Esophagus (tissue), 2 donors: Measurements from ENCODE around the gene ALKAL2. TPM values are rescaled to one million over a fixed set of nuclear protein-coding genes. Genes with fewer than 3 reads are reported as not detected.
"Not testable (repeated sequence)": the region's sequence is repeated elsewhere in the genome, so short reads cannot be mapped to it uniquely, and the experiment has no call there.

Experiments used
- H3K27ac ChIP-seq, 2 donors: one replicate each; pipeline ENCODE4 v1.5.1; 2013; ENCODE audit warnings: low read depth in 2 of 2, mild to moderate bottlenecking in 2 of 2, inconsistent platforms in 1 of 2, low read length in 1 of 2, moderate library complexity in 1 of 2
- H3K27me3 ChIP-seq, 2 donors: one replicate each; pipeline ENCODE4 v1.6.1; 2013; ENCODE audit warnings: low read length in 2 of 2, control low read depth in 1 of 2, mild to moderate bottlenecking in 1 of 2; ENCODE audit not compliant: insufficient read depth in 2 of 2, control insufficient read depth in 1 of 2
- H3K36me3 ChIP-seq, 2 donors: one replicate each; pipeline ENCODE4 v1.6.1; 2013; ENCODE audit warnings: low read length in 1 of 2; ENCODE audit not compliant: control insufficient read depth in 2 of 2, insufficient read depth in 2 of 2
- H3K4me1 ChIP-seq, 2 donors: one replicate each; pipeline ENCODE4 v1.6.1; 2013; ENCODE audit warnings: low read length in 1 of 2; ENCODE audit not compliant: control insufficient read depth in 2 of 2, insufficient read depth in 2 of 2
- H3K4me3 ChIP-seq, 2 donors: one replicate each; pipeline ENCODE4 v1.5.1; 2013; ENCODE audit warnings: low read length in 2 of 2, mild to moderate bottlenecking in 2 of 2, low read depth in 1 of 2, moderate library complexity in 1 of 2
- H3K9me3 ChIP-seq, 2 donors: one replicate each; pipeline ENCODE4 v1.6.1; 2013; ENCODE audit warnings: mild to moderate bottlenecking in 2 of 2, low read depth in 1 of 2, low read length in 1 of 2, moderate library complexity in 1 of 2; ENCODE audit not compliant: control insufficient read depth in 2 of 2, insufficient read depth in 1 of 2
- WGBS, 2 donors: extraction: QIAGEN DNeasy Blood & Tissue Kit; methylation state at CpG; one replicate each; pipeline ENCODE4 v1.1.7; 2013; 5-methylcytosine and 5-hydroxymethylcytosine counted together
- polyA plus RNA-seq, 2 donors: library from polyadenylated mRNA; stranded (reverse); fragments of 200-250 nt; gene quantifications; one replicate each; pipeline ENCODE4 v1.2.3, GENCODE V29; 2013
- donor health status: healthy with polysubstance abuse.
- donor health status: Bipolar disorder and iron deficiency.

The ALKAL2 gene
- polyA plus RNA-seq, 2 donors = 0.45 to 1.0 TPM

- H3K27ac ChIP-seq = no peak overlapping the region
- no peaks in the 10 kb centered on the region for H3K4me1 ChIP-seq
- peaks cover 2 to 8% of the 10 kb centered on the region in 2 donors for H3K9me3 ChIP-seq
- H3K36me3 ChIP-seq = no peaks in the 10 kb centered on the region
- no peaks in the 10 kb centered on the region for H3K27me3 ChIP-seq
- H3K4me3 ChIP-seq = no peak overlapping the region
- WGBS, 2 donors = 67 to 69% methylated on average over 27 of the region's 27 CpGs
Observed at GRCh38 chr2:317501-318424, 29.9 kb upstream of the ALKAL2 start.

GRCh38 chr2:316381-316780 lies 28.5 kb upstream of the ALKAL2 start:
- H3K36me3 ChIP-seq = no peaks in the 10 kb centered on the region
- H3K27me3 ChIP-seq = no peaks in the 10 kb centered on the region
- 92 to 94% methylated on average over 12 of the region's 12 CpGs for WGBS, 2 donors
- no peaks in the 10 kb centered on the region for H3K4me1 ChIP-seq
- no peak overlapping the region for H3K4me3 ChIP-seq
- no peak overlapping the region for H3K27ac ChIP-seq
- H3K9me3 ChIP-seq = peaks cover 2 to 8% of the 10 kb centered on the region in 2 donors

- H3K4me3 ChIP-seq, H3K9me3 ChIP-seq, H3K27me3 ChIP-seq, H3K4me1 ChIP-seq, H3K36me3 ChIP-seq, H3K27ac ChIP-seq: not testable (repeated sequence)
- 56 to 64% methylated on average over 6 of the region's 6 CpGs for WGBS, 2 donors
Observed at GRCh38 chr2:315925-316324, 28.0 kb upstream of the ALKAL2 start.

- Histone ChIP-seq H3K4me1 (no peaks in the 10 kb centered on the region), H3K36me3 (no peaks in the 10 kb centered on the region)
- 93 to 94% methylated on average over 56 of the region's 56 CpGs for WGBS, 2 donors
Observed at GRCh38 chr2:314561-315336, 26.9 kb upstream of the ALKAL2 start.

GRCh38 chr2:313991-314390 lies 26.1 kb upstream of the ALKAL2 start:
- Histone ChIP-seq H3K27ac (no peak overlapping the region), H3K4me1 (no peaks in the 10 kb centered on the region), H3K4me3 (no peak overlapping the region), H3K27me3 (no peaks in the 10 kb centered on the region), H3K9me3 (peaks cover 2 to 5% of the 10 kb centered on the region in 2 donors), H3K36me3 (no peaks in the 10 kb centered on the region)
- WGBS, 2 donors = 76 to 77% methylated on average over 14 of the region's 14 CpGs

More at GRCh38 chr2:314561-315336, 26.9 kb upstream of the ALKAL2 start:
- Histone ChIP-seq H3K4me3 (no peak overlapping the region), H3K27ac (no peak overlapping the region), H3K27me3 (no peaks in the 10 kb centered on the region), H3K9me3 (peaks cover 2 to 8% of the 10 kb centered on the region in 2 donors)

GRCh38 chr2:310994-311393 lies 23.1 kb upstream of the ALKAL2 start:
- Histone ChIP-seq H3K27me3 (no peaks in the 10 kb centered on the region), H3K27ac (no peak overlapping the region), H3K36me3 (no peaks in the 10 kb centered on the region), H3K9me3 (no peaks in the 10 kb centered on the region), H3K4me1 (no peaks in the 10 kb centered on the region), H3K4me3 (no peak overlapping the region)
- WGBS, 2 donors = 77 to 79% methylated on average over 5 of the region's 5 CpGs

GRCh38 chr2:309954-310510 lies 22.1 kb upstream of the ALKAL2 start:
- WGBS, 2 donors = 76 to 78% methylated on average over 10 of the region's 10 CpGs

GRCh38 chr2:309148-309953 lies 21.5 kb upstream of the ALKAL2 start:
- Histone ChIP-seq H3K27ac (no peak overlapping the region), H3K27me3 (no peaks in the 10 kb centered on the region), H3K4me3 (no peak overlapping the region), H3K36me3 (no peaks in the 10 kb centered on the region), H3K4me1 (no peaks in the 10 kb centered on the region), H3K9me3 (no peaks in the 10 kb centered on the region)
- 57 to 66% methylated on average over 13 of the region's 13 CpGs for WGBS, 2 donors

More at GRCh38 chr2:309954-310510, 22.1 kb upstream of the ALKAL2 start:
- H3K27ac ChIP-seq = no peak overlapping the region
- H3K36me3 ChIP-seq = no peaks in the 10 kb centered on the region
- no peaks in the 10 kb centered on the region for H3K9me3 ChIP-seq
- H3K4me1 ChIP-seq = no peaks in the 10 kb centered on the region
- H3K4me3 ChIP-seq = no peak overlapping the region
- no peaks in the 10 kb centered on the region for H3K27me3 ChIP-seq

- WGBS, 2 donors = 89 to 93% methylated on average over 9 of the region's 9 CpGs
- Histone ChIP-seq H3K27ac (no peak overlapping the region), H3K27me3 (no peaks in the 10 kb centered on the region), H3K36me3 (no peaks in the 10 kb centered on the region), H3K9me3 (peaks cover 0 to 2% of the 10 kb centered on the region in 2 donors), H3K4me1 (no peaks in the 10 kb centered on the region), H3K4me3 (no peak overlapping the region)
Observed at GRCh38 chr2:305366-305765, 17.5 kb upstream of the ALKAL2 start.
